ENCODE results near the gene IL5.

IL5 gene

DNA sequence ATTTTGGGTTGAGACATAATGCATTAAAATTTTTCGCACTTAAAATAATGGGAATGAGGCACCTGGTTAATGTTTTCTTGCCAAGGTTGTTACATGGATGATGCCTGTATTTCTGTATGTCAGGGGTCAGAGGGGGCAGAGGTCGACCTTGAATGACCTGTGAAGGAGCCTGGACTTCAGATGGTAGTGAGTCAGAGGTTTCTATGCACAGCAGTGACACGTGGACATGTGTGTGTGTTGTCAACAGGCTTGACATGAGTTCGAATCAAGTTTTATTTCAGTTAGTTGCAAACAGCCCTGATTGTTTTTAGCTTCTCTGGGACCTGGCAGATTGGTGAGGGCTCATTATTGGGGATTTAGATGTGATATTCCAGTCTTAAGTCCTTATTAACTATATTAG lies 3.6 kb downstream of the IL5 start:
- POLR2A ChIA-PET (ENCODE audit: low non-redundant PET), result no interaction called here
- no peak overlapping the region for H3K27ac ChIP-seq
- TF ChIP-seq, protein P1, sequence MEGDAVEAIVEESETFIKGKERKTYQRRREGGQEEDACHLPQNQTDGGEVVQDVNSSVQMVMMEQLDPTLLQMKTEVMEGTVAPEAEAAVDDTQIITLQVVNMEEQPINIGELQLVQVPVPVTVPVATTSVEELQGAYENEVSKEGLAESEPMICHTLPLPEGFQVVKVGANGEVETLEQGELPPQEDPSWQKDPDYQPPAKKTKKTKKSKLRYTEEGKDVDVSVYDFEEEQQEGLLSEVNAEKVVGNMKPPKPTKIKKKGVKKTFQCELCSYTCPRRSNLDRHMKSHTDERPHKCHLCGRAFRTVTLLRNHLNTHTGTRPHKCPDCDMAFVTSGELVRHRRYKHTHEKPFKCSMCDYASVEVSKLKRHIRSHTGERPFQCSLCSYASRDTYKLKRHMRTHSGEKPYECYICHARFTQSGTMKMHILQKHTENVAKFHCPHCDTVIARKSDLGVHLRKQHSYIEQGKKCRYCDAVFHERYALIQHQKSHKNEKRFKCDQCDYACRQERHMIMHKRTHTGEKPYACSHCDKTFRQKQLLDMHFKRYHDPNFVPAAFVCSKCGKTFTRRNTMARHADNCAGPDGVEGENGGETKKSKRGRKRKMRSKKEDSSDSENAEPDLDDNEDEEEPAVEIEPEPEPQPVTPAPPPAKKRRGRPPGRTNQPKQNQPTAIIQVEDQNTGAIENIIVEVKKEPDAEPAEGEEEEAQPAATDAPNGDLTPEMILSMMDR (conservative IDR thresholded peaks at IDR 0.05; ENCODE audit: low read depth), result no peak
- CTCF ChIA-PET, result interaction anchor here (0.5 kb wide), 1 partner anchor 67 kb away, joined by 3 read pairs; no protein-coding TSS in a partner anchor
- DNase-seq (ENCODE audit: low spot score), result no peak

DNA sequence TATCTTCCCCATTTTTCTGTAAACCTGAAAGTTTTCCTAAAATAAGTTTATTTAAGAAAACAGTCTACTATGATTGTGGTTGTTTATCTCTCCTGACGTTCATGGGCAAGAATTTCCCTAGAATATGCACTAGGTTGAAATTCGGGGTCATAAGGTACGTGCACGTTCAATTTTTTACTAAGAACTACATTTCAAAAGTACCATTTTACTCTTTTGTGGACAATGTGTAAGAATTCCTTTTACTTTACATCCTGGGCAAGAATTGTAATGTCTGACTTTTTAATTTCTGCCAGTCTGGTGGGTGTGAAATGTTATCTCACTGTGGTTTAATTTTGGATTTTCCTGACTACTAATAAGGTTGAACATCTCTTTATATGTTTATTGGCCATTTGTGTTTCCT lies 12.4 kb downstream of the IL5 start:
- POLR2A ChIA-PET (ENCODE audit: low non-redundant PET), result no interaction called here
- TF ChIP-seq, protein P1 (conservative IDR thresholded peaks at IDR 0.05; ENCODE audit: low read depth), result no peak
- H3K27ac ChIP-seq, result no peak overlapping the region
- CTCF ChIA-PET, result no interaction called here
- no peak for DNase-seq (ENCODE audit: low spot score)

DNA sequence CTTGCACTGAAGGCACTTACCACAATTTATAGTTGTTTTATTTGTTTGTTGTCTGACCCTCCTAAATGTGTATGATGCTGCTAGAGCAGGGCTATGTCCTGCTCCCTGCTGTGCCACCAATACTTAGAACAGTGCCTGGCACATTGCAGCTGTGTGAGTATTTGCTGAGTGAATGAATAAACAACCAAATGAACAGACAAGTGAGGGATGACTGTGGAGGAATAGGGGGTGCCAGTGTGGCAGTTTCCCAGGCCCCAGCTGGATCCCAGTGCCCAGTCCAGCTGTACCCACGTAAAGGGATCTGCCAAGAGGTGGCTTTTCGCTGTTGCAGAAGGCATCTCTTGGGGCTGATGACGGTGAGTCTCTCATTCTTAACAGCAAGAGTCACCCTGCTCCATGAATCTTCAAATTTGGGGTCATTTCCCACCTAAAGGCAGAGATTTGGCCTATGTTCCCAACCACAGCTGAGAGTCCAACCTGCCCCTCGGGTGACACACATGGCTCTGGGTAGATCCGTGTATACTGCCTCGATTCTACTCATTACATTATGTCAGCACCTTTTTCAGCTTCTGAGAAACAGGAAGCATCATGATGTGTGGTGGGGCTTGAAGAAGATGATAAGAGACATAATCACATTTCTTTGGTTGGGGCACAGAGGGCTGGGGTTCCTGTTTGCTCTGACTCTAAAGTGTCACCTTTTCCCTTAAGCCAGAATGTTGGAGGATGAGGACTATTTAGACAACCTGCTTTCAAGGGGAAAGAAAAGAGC lies 14.3 kb downstream of the IL5 start:
- ChIA-PET CTCF (interaction anchor here (0.7 kb wide), 1 partner anchor 205 kb away, joined by 3 read pairs; no protein-coding TSS in a partner anchor), POLR2A (ENCODE audit: low non-redundant PET) (no interaction called here)
- H3K27ac ChIP-seq, result no peak overlapping the region
- no peak for DNase-seq (ENCODE audit: low spot score)
- TF ChIP-seq, protein P1 (conservative IDR thresholded peaks at IDR 0.05; ENCODE audit: low read depth), result no peak

DNA sequence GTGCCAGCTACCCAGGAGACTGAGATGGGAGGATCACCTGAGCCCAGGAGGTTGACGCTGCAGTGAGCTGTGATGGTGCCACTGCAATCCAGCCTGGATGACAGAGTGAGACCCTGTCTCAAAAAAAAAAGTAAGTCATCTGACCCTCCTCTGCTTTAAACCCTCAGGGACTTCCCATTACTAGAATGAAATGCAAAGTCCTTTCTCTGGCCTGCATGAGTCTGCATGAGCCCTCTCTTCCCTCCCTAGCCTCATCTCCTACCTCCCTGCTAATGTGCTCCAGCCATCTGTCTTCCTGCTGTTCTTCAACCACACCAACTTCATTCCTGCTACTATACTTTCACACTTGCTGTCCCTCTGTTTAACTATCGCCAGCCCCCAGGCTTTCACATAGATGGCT lies 15.3 kb downstream of the IL5 start:
- H3K27ac ChIP-seq, result no peak overlapping the region
- CTCF ChIA-PET, result interaction anchor here (0.6 to 2.6 kb wide), 3 partner anchors 20 to 64 kb away, joined by 5 to 16 read pairs (median 5); no protein-coding TSS in a partner anchor
- no peak for DNase-seq (ENCODE audit: low spot score)
- TF ChIP-seq, protein P1 (conservative IDR thresholded peaks at IDR 0.05; ENCODE audit: low read depth), result no peak
- POLR2A ChIA-PET (ENCODE audit: low non-redundant PET), result no interaction called here

DNA sequence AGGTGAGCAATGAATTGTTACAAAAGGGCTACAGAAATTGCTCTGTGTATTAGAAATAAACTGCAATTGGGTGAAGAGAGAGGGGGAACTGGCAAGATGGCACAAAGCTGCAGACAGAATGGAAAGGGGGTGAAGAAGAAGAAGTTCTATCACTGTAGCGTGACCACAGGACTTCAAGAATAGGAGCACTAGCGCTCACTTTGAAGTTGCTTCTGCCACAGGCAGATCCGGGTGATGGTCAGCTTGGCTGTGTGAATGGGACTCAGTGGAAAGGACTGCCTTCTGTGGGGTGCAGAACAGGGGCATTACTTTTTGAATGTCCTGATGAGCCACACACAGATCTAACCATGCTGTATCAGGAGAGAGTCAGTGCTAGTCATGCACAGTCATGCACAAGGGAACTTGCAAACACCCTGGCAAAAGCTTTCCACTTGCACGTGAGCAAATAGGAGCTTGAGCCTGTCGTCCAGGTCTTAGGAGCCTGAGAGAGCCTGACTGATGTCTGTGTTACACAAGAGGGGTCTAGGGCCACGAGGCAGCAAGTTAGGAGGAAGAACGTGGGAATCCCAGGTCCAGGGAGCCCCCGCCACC lies 16.3 kb downstream of the IL5 start:
- no peak for DNase-seq (ENCODE audit: low spot score)
- no peak overlapping the region for H3K27ac ChIP-seq
- ChIA-PET POLR2A (ENCODE audit: low non-redundant PET) (no interaction called here), CTCF (interaction anchor here (0.6 to 2.6 kb wide), 32 partner anchors 10 to 945 kb away, joined by 3 to 20 read pairs (median 4); partner anchors contain the start of gene IRF1)
- TF ChIP-seq, protein P1 (conservative IDR thresholded peaks at IDR 0.05; ENCODE audit: low read depth), result peak; percentile 73

DNA sequence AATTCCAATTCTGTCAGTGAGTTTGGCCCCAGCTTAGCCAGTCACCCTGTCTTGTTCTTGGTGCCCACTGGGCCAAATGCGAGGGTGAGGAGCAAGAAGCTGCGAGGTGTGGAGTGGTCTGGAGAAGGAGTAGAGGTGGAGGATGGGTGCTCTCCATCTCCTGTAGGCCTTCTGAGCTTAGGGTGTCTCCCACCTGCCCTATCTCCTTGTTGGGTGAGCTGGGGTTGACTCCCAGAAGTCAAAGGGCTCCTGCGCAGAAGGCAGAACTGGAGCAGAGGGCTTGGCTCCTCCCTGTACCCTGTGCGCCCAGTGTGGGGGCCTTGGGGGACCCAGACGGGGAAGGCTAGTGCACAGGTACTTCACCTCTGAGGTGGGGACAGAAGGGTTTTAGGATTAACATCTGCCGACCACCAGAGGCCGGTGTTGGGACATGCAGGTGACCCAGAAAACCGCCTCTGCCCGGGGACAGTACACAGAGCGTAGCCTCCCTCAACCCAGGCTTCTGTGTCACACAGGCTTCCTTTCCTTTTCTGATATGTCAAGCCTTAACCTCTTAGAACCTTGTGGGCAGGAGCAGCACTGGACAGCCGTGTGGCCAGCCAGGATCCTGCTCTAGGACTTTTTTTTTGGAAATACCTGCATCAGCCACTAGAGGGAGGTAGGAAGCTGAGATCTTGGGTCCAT lies 16.9 kb downstream of the IL5 start:
- TF ChIP-seq, protein P1 (conservative IDR thresholded peaks at IDR 0.05; ENCODE audit: low read depth), result peak; percentile 97
- POLR2A ChIA-PET (ENCODE audit: low non-redundant PET), result no interaction called here
- DNase-seq (ENCODE audit: low spot score), result peak; percentile 77
- H3K27ac ChIP-seq, result no peak overlapping the region
- CTCF ChIA-PET, result interaction anchor here (0.6 to 2.6 kb wide), 36 partner anchors 11 to 944 kb away, joined by 3 to 20 read pairs (median 4); partner anchors contain the start of gene IRF1

Measured in RWPE1 (cell line).